GM21619 (cell line): ENCODE results near the gene TRAPPC3L.
"Not testable (repeated sequence)": the region's sequence is repeated elsewhere in the genome, so short reads cannot be mapped to it uniquely, and the experiment has no call there.

Experiments used
- ATAC-seq: cut with Tn5 transposase; IDR thresholded peaks from one replicate; pipeline ENCODE4 v1.9.1; 2021; ENCODE audit not compliant: unreplicated experiment

Gene TRAPPC3L

DNA sequence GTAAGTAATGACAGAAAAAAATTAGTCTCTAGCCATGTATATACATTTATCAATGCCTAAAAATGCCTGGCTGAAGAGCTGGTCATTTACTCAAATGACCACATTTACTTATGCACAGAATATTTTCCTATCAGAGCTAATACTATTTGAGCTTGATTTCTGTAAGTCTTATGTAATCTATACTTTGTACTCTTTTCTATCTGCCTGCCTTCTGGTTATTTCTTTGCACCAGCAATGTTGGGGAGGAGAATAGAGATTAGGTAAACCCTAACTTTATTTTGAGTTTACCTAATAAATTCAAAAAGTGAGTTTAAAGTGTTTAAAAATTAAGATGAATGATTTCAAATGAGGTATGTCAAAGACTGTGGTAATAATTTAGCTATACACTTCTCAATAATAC, 30.3 kb downstream of the TRAPPC3L start:
- ATAC-seq, result no peak

DNA sequence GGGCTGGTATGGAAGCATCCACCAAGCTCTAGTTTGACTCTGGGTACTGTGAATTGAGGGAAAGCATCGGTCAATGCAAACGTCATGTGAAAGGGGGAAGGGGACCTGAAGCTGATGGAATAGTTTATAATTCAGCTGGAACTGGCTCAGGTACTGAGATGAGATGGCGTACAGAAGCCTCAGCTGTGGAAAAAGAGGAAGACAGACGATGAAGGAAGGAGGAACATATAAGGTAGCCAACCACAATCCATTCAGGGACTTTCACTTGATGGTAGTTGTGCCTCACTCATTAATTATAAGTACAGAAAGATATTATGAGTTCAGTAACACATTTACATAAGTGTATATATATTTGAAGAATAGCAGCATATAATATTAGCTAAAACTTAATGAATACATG, 31.4 kb downstream of the TRAPPC3L start:
- ATAC-seq, result no peak

DNA sequence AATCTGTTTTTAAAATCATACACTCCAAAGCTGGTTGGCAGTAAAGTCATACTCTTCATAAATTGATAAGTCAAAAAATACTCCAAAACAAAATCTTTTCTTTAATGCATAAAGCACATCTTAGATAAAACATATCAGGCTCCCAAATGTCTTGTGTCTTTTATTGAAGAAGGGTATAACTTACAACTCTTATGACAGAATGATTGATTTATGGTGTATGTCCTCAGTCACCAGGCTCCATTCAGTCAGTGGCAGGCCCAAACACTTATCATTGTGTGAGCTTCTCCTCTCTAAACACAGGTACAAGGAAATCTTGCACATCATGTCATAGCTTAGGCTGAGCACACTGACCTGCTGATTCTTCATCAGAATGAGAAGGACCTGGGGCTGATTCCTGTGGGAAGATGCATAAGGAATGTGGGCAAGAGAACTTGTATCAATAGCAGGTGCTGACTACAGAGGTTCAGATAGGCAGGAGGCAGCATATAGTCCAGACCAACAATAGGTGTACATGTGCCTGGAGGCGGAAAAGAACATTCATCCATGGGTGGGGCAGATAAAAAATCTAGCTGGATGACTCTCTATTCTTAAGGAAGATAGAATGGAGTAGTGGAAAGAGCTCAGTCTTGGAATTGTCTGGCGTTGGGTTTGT, 32.1 kb downstream of the TRAPPC3L start:
- no peak for ATAC-seq

DNA sequence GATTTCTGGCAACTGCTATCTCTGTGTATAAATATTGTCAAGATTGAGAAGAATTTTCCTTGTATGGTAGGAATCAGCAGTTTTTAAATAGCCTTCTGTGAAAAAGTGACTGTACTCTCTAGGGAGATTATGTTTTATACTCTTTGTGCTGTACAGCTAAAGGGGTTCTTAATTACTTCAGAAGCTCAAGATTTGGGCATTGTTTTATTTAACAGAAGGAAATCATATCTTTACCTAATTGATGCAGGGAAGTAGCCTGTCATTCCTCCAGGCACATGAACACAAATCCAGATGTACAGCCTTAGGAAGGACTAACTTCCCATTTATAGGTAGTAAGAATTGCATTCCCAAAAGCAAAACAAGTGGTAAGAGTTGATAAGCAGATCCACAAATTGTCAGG, 32.8 kb downstream of the TRAPPC3L start:
- ATAC-seq, result no peak

DNA sequence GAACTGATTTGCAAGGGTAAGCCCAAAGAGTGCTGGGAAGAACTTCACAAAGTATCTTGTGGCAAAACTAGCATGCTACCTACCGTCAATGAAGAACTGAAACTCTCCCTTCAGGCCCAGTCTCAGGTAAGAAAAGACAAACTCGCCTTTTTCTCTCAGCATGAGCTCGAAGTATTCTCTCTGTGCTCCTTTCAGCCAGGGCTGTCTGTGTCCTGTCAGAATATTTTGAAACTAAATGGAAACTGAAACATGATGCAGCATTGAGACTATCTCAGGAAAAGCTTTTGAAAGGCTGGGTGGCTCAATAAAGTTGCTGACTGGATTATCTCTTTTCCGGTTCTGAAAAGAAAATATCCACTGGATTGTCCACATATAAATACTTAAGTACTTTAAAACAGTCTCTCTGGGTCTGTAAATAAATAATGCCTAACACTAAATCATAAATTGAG, 33.3 kb downstream of the TRAPPC3L start:
- ATAC-seq, result peak; percentile 84

DNA sequence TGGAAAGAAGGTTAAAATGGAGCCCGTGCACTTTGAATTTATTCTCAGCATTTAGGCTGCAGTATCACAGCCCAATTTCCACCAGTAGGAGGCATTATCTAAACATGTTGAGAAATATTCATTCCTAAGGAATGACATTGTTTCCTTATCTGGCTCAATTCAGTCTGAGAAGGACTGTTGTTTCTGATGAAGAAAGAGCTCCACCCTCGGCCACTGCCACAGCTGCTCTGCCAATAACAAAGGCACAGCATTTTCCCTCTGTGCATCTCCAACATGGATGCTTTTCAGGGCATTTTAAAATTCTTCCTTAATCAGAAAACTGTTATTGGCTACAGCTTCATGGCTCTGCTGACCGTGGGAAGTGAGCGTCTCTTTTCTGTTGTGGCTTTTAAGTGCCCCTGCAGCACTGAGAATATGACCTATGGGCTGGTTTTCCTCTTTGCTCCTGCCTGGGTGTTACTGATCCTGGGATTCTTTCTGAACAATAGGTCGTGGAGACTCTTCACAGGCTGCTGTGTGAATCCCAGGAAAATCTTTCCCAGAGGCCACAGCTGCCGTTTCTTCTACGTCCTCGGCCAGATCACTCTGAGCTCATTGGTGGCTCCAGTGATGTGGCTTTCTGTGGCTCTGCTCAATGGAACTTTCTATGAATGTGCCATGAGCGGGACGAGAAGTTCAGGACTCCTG, 33.9 kb downstream of the TRAPPC3L start, which contains the start of gene CALHM5:
CALHM5 (plus strand) TSS at position 216 of the 687 bp plus-strand sequence; CDS start at position 274, 58 bp downstream.
- no peak for ATAC-seq

DNA sequence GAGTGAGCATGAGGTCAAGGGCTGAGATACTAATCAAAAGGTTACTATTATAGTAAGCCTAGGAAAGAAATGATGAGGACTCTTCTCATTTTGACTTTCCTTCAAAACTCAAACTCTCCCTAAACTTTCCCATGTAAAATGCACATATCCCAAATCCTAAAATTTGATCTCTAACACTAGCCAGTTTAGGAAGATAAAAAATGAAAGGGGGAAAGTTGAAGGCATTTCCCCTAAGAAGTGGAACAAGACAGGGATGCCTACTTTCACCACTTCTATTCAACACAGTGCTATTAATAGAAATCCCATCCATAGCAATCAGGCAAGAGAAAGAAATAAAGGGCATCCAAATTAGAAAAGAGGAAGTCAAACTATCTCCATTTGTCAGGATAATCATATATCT, 37.0 kb downstream of the TRAPPC3L start:
- no peak for ATAC-seq

DNA sequence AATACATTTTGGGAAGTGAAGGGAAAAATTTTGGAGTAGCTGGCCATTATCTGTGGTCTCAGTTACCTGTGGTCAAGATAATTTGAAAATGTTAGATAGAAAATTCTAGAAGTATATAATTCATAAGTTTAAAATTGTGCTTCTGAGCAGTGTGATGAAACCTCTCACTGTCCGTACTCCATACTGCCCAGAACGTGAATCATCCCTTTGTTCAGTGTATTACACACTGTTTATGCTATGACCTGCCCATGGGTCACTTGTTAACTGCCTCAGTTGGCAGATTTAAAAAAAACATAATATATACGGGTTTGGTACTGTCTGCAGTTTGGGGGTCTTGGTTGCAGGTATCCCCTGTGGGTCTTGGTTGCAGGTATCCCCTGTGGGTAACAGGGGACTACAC, 38.2 kb downstream of the TRAPPC3L start:
- ATAC-seq, result no peak

DNA sequence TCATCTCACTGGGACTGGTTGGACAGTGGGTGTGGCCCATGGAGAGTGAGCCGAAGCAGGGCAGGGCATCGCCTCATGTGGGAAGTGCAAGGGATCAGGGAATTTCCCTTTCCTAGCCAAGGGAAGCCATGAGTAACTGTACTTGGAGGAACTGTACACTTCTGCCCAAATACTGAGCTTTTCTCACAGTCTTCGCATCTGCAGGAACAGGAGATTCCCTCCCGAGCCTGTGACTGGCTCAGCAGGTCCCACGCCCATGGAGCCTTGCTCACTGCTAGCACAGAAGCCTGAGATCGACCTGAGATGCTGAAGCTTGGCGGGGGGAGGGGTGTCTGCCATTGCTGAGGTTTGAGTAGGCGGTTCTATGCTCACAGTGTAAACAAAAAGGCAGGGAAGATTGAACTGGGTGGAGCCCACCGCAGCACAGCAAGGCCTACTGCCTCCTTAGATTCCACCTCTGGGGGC, 44.5 kb downstream of the TRAPPC3L start:
- ATAC-seq, result no peak

DNA sequence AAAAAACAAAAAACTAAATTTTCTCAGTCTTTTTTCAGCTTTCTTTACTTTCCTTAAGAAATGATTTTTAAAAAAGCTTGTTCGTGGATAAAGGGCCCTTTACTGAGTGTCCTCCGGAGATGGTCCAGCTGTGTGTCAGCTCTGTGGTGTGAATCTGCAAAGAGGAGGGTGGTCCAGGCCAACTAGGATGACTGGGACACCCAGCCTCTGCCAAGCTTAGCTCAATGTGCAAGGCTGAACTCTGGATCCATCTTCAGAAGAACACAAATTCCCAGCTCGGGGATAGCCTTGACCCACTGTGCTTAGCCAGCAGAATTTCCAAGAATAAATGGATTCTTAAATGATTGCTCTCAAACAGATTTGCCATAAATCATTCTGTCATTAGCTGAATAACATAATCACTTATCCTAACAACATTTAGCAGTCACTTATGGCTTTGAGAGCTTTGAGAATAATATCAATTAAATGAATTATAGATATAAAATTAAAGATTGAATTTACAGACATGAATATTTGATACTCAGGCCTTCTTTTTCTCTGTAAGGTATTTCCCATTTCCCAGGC, 48.3 kb downstream of the TRAPPC3L start:
- no peak for ATAC-seq

DNA sequence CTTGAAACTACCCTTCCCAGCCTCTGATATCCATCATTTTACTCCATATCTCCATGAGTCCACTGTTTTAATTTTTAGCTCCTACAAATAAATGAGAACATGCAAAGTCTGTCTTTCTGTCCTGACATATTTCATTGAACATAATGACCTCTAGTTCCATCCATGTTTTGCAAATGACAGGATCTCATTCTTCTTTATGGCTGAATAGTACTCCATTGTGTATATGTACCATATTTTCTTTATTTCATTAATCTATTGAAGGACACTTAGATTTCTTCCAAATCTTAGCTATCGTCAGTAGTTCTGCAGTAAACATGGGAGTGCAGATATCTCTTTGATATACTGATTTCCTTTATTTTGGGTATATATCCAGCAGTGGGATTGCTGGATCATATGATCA, 50.3 kb downstream of the TRAPPC3L start:
- not testable (repeated sequence) for ATAC-seq

DNA sequence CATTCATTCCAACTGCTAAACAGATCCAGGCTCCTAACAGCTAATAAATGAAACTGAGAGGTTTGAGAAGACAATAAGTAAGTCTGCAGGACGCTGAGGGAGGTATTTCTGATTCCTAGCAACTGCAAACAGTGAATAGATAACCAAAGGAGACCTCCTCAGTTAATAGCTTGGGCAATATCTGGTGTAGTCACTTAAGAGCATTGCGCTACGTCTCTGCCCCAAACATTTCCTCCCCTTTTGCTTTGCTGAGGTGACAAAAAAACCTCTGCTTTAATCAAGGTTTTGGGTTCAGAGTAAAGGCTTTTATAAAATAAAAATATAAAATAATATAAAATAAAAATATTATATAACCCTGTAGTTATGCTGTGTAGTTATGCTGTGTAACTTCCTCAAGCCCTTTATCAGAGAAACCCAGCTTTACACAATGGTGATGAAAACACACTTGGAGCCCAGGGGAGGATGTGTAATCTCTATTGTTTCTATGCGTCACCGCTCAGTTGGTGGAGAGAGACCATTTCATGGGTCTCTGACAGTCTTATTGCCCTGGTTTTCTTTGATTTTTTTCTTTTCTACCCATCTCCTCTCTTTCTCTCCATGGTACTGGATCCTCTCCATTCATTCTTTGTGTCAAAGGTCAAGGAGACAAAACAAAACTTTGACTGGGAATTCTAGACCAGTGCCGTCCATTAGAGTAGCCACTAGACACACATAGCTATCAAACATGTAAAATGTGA, 53.0 kb downstream of the TRAPPC3L start:
- ATAC-seq, result no peak

DNA sequence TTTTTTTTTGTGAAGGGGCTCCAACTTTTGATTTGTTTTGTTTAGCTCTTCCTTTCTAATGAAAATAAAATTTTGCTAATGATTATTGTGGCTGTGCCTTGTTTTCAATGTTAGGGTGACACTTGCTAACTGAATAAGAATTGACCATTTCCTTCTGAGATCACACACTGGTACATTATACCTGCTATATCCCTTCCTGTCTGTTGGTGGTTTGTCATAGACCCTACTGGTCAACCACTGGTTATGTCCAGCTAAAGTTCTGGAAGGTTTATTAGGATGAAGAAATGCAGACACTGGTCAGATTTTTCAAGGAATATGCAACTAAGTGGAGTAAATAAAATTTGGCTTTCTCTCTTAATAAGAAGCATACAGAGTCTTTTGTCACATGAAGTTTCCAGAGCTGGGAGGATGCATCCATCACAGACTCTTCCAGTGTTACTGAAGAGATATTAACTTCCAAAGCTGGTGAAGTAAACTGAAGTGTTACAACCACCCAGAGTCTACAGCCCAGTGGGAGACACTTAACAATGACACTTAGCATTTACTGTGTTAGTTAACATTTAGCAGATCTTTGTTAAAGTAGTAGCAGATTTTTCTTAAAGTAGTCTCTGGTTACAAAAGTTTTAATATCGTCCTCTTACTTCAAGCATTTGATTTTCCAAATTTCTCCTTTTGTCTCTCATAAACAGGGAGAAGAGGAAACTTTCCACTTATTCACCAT, 53.7 kb downstream of the TRAPPC3L start:
- no peak for ATAC-seq

DNA sequence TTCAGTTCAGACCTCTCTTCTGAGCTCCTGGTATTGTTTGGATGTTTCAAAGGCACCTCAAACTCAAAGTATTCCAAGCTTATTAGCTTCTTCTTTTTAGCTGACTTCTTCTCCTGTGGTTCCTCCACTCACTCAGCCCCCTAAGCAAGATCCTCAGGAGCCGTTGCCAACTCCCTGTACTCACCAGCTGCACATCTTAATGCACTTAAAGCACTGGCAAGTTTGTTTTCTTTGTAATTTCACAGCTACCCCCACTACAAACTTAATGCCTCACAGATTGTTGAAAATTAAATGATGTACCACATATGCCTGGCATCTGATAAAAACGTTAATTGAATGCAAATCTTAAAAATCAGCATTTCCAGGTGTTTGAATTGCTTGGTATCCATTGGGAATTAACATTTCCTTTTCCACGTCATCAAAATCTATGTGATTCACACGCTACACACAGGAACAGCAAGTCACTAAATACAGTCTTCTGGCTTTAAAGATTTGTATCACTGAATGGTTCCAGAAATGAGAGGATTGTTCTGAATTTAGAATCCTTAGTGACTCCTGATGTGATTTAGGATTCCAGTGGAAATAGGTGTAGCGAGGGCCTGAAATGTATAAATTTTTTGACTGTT, 59.8 kb downstream of the TRAPPC3L start:
- ATAC-seq, result no peak

DNA sequence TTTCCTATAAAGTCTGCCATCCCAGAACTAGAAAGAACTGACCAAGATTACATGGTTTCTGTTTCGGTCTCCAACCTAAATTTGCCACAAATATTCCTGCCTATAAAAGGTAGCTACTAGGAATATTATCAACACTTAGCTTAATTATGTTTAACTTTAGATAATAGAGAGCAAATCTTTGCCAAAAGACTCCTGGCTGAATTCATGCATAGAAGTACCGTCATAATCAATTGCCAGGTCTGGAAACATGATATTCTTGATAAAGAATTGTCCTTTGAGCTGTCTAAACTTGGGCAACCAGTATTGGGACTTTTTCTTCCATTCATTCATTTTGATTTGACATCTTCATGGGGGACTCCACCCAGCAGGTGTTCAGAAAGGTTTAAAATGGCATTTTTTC, 61.9 kb downstream of the TRAPPC3L start:
- ATAC-seq, result no peak

DNA sequence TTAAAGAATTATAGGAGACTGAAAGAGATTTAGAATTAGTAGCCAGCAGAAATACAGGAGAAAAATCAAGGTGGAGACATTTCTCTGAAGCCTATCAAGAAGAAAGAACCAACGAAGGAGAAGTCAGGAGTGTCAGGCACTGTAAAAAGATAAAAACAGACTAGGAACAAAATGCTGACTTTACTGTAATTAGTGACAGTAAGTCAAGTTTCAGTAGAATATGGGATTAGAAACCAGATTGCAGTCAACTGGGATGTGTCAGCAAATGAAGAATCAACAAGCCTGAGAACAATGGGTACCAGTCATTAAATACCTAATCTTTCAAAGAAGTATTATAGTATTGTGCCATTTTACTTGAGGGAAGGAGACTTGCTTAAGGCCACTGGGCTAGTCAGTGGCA, 62.7 kb downstream of the TRAPPC3L start:
- no peak for ATAC-seq

DNA sequence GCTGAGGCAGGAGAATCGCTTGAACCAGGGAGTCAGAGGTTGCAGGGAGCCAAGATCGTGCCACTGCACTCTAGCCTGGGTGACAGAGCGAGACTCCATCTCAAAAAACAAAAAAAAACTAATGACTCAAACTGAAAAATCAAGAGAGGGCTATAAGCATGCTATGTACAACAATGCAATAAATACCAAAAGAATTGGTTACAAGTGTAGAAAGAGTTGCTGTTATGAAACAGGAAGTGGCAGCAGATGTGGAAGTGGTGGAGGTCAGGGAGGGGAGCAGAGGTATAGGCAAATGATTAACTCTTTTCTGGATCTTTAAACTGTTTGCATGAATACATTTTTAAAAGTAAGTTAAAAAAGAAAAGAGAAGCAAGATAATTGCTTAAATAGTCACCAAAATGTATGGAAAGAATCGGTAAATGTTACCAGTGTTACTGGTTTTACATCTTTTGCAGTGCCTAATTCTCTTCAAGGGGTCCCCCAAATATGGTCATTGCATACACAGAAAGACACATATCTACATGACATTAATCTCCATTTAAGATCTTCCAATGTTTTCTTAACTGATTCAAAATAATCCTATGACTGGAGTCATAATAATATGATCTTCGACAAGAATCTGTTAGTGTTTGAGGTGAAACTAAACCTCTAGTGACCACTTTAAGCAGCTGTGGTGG, 69.3 kb downstream of the TRAPPC3L start:
- peak; percentile 100 for ATAC-seq

DNA sequence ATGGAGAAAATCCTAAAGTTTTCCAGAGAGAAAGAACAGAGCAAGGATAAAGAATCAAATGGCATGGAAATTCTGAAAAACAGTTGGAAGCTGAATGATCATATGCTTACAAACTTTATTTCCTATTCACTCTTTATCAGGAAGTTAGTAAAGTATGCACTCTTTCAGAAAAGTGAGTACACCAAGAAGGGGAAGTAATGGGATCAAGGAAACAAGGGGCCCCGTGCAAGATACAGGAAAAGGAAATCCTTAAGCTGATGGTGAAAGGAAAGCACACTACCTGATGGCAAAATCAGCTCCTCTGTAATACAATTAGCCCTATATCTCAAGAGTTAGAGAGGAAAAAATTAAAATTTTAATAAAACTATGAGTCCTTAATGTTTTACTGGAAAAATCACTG, 70.3 kb downstream of the TRAPPC3L start:
- no peak for ATAC-seq

DNA sequence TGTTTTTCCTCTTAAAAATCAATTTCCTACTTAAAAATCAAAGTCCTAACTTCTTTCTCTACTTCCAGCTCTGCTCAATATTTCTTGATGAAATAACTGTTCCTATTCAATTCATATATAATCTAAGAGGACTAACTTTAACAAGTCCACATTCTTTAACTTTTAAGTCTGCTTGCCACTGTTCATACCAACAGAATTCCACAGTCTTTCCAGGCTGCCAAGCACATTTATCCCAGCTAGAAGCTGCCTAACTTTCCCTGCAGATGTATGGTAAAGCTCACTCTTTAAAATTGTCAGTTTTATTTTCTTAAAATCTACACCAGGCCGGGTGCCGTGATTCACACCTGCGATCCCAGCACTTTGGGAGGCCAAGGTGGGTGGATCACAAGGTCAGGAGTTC, 72.8 kb downstream of the TRAPPC3L start:
- no peak for ATAC-seq

DNA sequence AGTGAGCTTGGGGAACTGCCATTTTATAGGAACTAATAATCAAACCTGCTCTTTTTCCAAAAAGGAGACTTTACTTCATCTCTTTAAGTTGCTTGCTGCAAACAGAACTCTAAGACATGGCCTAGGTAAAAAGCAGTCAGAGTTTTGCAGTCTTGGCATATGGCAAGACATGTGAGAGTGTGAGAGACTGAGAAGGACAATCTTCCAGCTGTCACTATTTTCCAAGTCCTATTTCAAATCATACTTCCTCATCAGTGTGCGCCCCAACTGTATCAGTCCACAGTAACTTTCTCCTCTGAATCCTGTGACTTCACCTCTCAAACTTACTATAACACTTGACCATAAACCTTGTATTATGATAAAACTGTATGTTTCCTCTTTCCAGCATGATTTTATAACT, 74.0 kb downstream of the TRAPPC3L start:
- no peak for ATAC-seq
